NOMO-1 (cell line): Measurements from ENCODE around the gene ADIPOR2.
A peak's percentile ranks its signal among the peaks of the same experiment; 100 is the strongest.

Experiments
- DNase-seq, 2 experiments: peaks; one replicate each; lab custom pipeline; 2025; ENCODE audit not compliant: unreplicated experiment in 2 of 2; lab: John Stamatoyannopoulos, UW

Gene ADIPOR2, protein sequence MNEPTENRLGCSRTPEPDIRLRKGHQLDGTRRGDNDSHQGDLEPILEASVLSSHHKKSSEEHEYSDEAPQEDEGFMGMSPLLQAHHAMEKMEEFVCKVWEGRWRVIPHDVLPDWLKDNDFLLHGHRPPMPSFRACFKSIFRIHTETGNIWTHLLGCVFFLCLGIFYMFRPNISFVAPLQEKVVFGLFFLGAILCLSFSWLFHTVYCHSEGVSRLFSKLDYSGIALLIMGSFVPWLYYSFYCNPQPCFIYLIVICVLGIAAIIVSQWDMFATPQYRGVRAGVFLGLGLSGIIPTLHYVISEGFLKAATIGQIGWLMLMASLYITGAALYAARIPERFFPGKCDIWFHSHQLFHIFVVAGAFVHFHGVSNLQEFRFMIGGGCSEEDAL

DNA sequence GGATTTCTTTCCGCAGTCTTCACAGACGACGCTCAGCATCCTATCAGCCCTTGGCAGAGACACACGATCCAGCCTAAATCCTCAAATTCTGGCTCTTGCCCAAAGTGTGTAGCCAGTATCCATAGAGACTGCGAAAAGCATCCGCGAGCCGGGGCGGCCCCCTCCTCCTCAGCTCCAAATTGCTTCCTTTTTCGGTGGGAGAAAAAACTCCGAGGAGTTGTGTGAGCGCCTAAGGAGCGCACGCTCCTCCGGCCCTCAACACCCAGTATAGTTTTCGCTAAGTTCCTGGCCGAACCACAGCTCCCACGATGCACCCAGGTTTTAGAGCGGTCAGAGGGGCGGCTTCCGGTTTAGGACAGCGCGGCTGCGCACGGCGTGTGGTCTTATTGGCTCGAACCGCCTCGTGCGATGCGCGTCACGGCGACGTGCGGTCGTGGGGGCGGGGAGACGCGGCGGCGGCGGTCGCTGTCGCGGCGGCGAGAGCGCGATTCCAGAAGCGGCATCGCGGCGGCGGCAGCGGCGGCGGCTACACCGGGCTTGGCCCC is at the start of gene ADIPOR2:
Gene ADIPOR2, plus strand, starts transcription at position 493 of the 545 bp plus-strand sequence. CDS start 63,274 bp downstream, outside the sequence.
- peak; percentile 95 to 97 for DNase-seq

DNA sequence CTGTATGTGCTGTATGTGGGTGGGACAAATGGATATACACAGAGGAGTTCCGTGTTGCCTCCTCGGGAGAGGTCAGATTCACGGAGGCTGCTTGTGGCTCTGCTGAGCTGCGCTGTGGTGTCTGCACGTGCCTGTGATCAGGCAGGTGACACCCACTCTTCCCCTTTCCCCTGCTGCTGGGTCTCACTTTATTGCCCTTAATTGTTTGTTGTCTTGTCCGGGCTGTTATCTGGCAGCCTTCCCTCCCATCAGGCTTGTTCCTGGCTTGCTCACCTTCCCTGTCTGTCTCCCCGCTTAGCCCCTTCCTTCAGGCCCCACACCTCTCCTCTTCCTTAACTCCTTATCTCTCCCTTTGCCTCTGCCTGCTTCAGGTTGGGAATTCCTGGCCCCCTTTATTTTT is 48.4 kb upstream of the ADIPOR2 start:
- DNase-seq, result no peak

DNA sequence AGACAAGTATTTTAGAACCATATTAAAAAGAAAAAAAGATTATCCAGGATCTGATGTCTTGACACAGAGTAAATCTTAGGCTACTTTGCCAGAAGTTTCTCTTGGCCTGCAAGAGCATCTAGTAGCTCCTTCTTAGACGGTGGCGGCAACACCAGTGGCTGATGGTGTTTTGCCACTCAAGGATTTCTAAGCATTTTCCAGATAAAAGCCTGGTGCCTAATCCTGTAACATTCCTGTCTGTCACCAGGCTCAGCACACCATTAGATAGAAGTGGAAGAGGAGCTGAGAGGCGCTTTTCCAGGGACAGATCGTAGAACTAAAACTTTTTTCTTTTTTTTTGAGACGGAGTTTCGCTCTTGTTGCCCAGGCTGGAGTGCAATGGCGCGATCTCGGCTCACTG is 47.8 kb upstream of the ADIPOR2 start:
- no peak for DNase-seq

DNA sequence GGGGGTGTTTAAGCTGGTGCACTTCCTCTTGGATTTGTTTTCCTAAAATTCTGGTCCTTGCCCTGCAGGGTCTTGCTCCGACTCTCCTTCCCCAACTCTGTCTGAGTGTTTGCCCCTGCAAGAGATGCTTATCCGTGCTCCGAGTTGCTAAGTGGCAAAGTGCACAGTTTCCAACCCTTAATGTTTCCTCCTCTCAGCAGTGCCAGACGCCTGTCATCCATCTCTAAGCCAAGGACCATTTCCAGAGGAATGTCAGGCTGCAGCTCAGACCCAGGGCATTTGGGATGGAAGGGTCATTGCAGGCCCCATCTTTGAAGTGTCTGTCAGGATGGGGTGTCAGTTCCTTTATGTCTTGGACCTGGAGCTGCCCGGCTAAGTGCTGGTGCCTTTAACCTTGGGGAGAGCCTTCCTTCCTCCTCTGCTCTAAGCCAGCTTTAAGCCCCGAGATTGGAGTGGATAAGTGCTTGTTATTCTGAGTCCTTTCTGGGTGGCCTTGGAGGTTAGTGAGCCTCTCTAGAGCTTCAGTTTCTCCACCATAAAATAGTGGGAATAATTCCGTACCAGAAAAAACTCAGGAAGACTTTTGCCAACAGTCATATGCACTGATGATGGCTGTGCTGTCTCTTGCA is 46.9 kb upstream of the ADIPOR2 start:
- DNase-seq, result no peak

DNA sequence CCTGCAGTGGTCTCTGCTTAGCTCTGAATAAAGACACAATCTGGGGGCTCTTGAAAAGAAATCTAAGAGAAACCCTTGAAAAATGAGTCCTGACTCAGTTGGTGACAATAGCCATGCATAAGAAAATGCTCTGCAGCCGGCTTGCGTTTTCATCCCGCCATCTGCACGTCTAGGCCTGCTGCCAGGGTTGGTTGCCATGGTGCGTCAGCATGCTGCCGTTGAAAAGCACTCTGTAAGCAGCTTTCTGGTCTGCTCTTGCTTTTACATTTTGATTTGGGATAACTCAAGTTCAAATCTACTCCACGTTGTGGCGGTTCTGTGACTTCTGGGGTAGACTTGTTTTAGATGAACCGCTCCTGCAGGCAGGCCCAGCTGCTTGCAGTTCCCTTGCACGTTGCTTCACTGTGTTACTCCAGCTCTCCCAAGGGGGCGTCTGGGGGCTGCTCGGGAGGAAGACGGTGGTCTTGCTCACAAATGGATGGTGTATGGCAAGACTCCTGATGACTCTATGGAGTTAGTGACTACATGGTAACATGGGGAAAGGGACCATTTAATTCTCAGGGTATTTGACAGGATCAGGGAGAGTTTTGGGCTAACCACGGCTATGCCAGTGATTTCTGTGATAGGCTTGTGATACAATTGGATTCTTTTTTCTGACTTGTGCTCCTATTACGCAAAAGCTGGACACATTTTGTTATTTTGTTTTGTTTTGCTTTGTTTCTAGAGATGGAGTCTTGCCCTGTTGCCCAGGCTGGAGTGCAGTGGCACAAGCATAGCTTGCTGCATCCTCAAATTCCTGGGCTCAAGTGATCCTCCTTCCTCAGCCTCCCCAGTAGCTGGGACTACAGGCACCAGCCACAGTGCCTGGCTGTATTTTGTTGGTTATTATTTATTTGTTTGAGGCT is 46.1 kb upstream of the ADIPOR2 start:
- DNase-seq, result no peak

DNA sequence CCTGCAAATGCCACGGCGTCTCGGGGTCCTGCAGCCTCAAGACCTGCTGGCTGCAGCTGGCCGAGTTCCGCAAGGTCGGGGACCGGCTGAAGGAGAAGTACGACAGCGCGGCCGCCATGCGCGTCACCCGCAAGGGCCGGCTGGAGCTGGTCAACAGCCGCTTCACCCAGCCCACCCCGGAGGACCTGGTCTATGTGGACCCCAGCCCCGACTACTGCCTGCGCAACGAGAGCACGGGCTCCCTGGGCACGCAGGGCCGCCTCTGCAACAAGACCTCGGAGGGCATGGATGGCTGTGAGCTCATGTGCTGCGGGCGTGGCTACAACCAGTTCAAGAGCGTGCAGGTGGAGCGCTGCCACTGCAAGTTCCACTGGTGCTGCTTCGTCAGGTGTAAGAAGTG is 45.1 kb upstream of the ADIPOR2 start:
- DNase-seq, result no peak

DNA sequence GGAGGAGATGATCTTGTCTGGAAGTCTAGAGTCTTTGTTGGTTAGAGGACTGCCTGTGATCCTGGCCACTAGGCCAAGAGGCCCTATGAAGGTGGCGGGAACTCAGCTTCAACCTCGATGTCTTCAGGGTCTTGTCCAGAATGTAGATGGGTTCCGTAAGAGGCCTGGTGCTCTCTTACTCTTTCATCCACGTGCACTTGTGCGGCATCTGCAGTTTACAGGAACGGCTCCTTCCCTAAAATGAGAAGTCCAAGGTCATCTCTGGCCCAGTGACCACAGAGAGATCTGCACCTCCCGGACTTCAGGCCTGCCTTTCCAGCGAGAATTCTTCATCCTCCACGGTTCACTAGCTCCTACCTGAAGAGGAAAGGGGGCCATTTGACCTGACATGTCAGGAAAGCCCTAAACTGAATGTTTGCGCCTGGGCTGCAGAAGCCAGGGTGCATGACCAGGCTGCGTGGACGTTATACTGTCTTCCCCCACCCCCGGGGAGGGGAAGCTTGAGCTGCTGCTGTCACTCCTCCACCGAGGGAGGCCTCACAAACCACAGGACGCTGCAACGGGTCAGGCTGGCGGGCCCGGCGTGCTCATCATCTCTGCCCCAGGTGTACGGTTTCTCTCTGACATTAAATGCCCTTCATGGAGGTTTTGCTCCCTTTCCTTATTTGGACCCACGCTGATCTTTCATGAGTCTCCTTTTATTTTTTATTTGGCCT is 44.1 kb upstream of the ADIPOR2 start:
- peak; percentile 11 to 26 for DNase-seq

DNA sequence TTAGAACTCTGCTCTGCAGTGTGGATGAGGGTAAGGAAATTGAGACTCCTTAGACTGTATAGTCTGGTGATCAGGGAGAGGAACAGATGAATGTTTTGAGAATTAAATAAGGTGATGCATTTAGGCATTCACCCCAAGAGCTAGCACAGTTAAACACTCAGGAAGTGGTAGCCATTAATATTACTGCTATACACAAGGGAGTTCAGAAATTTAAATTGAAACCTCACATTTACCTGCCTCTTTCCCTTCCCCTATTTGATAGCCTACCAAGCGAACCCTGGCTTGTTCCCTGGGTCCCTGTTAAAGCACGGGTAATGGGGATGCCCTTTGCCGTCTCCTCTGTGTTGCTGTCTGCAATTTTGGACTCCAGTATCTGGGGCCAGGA is 43.6 kb upstream of the ADIPOR2 start:
- no peak for DNase-seq

DNA sequence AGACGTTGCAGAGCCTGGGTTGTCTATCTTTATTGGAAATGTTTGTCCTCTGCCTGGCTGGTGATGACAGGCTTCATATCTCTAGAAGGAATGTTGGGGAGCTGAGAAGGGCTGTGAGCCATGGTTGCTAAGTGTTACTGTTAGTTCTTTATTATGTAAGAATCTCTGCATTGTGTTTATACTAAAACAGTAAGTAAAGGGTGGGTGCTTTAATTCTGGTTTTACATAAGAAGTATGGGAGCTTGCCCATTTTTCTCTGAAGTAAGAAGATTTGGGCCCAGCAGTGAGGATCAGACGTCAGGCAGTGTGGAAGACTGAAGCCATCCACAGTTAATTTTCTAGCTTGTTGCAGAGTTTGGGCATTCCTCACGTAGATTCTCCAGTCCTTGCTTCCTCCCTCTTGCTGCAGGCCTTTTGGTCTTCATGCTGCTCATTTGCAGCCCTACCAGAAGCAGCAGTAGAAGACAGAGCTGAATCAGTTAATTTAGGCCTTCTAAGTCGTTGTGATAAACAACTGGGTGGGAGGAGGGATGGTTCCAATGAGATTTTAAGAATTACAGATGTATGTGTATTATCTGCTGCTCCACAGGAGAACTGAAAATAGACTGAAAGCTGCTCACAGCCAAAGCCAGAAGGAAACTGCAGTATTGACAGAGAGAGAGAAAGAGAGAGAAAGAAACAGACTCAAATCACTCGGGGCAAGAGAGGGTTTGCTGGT is 40.5 kb upstream of the ADIPOR2 start:
- no peak for DNase-seq

DNA sequence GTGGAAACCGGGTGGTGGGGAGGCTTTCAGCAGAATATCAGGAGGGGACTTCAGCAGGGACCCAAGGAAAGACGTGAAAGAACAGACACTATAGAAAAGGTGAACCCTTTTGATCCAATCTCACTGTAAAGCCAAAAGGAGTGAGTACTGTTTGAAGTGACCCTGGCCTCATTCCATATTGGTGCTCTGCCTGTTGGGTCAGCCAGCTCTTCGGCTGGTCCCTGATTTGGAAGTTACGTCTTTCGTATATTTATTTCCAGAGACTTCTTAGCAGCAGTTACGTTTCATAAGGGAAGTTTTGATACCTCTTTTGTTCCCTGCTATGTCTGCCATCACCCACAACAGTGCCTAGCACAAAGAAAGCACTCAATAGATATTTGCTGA is 39.9 kb upstream of the ADIPOR2 start:
- no peak for DNase-seq

DNA sequence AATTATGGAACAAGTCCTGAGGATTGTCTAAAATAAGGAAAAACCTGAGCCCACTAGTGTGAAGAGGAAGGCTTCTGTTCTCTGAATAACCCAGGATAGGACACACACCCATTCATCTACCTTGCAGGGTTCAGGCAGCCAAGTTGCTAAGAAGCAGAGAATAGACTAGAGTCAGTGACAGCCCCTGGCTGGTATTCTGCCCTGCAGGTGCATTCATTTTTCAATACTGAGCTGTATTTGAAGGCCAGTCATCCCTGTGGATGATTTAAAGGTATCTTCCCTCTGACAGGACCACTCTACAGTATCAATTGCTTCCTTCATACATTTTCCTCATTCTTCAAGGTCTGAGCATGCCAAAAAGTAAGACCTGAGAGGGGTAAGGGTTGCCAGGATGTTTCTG is 38.9 kb upstream of the ADIPOR2 start:
- no peak for DNase-seq

DNA sequence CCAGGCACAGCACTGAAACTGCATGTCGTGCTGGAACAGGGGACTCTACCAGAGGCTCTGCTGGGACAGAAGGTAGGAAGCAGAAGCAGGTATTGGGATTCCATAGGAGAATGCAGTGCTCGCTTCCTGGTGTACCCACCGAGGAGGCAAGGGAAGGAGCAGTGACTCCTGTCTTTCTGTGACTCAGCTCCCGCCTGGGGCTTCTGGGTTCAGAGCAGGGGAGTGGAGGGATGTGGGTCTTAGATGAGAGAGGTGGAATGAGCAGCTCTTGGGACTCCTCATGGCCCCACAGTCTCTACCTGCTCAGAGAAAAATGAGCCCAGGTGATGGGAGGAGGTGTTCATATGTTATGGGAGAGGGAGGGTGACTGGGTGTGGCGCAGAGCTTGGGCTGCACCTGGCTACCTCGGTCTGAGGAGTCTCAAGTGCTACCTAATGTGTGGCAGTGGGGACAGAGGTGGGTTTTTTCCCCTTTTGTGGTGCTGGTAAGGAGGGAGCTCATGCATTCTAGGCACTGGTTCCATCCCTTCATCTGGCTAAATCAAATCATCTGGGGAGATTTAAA is 35.6 kb upstream of the ADIPOR2 start:
- no peak for DNase-seq

DNA sequence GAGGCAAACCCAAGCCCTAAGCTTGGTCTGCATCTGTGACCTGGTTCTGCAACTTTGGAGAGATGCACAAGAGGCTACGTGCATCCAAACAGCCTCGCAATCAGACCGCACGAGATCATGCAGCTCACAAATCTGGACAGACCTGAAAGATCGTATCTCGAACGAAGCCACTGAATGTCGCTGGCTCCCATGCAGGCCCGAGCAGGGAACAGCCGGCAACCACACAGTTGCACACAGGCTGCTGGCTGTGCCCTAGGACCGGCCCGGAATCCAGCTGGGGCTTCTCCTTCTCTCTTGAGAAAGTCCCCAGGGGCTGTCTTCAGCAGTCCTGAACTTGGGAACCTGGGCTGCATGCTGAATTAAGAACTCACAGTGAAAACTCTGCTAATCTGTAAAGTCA is 34.0 kb upstream of the ADIPOR2 start:
- DNase-seq, result no peak

DNA sequence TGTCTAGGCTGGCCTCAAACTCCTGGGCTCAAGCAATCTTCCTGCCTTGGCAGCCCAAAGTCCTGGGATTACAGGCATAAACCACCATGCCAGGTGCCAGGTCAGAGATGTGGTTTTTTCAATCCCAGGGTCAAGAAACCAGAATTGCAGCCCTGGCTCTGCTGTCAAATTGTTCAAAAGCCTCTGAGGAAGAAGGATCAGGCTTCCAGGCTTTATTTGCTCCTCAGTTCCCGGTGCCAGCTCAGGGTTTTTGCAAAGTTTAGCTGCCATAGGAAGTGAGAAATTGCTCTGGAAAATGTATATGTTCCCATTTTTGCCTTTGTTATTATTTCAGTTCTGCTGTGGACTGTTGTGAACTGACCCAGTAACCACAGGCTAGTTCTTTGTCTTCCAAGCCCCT is 33.2 kb upstream of the ADIPOR2 start:
- no peak for DNase-seq

DNA sequence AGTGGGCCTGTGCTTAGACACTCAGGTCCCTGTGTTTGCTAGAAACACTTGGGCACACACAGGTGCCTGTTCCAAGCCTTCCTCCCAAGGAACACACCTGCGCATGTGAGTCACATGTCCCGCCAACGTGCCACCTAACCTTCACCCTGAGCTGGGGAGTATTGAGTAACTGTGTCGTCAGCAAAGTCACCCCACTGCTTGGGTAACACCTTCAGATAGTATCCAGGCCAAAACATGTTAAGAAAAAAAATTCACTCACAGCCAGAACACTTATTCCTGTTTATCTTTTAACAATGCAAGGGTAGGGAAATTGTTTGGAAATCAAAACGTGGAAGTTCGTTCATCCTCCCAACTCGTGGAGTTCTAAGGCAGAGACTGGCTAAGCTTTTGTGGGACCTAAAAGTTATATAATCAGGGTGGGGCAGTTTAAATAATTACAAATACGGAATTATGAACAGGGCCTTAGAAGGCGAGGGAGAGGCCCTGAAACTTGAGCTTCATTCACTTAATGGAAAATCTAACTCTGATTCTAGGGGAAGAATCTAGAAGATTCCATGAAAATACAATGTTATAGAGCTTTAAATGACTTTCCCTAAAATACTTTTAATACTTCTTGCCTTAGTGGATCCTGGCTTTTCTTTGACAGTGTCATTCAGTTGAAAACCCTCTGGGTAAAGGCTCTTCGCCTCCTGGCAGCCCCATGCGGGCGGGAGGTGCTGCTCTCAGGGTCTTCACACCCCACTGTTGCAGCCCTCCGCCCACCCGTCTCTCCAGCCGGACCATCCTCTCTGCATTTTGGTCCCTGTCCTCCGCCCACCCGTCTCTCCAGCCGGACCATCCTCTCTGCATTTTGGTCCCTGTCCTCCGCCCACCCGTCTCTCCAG is 30.3 kb upstream of the ADIPOR2 start:
- peak in 1 of 2 experiments; percentile 26 for DNase-seq

DNA sequence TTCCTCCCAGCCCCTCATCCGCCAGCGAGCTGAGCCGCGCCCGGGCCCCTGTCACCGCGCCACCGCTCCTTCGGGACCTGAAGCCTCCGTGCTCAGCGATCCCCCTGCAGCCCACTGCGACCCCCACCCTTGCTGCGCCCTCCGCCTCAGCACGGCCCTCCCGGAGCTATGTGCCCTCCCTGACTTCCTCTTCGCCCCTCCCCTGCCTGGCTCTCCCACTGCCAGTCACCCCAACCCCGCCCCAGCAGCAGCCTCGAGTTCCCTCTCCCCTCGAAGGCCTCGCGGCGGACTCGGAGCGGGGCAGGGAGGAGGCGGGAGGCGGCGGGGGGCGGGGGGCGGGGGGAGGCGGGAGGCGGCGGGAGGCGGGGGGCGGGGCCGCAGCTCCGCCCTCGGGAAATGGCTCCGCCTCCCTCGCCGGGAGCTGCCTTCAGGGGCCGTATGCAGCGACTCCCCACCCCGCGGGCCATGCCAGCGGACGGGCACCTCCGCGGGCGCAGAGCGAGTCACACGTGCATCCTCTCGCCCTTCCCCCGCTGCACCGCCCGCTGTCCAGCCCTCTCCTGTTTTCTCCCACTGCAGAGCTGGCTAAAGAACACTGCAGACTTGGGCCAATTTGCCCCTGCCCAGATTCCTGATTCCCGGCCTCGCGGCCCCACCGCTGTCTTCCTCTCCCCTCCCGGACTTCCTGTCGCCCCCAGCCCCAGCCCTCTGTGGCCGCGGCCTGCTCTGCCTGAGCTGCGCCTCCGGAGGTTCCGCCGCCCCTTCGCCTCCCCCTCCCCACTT is 29.1 kb upstream of the ADIPOR2 start:
- peak; percentile 96 to 99 for DNase-seq

DNA sequence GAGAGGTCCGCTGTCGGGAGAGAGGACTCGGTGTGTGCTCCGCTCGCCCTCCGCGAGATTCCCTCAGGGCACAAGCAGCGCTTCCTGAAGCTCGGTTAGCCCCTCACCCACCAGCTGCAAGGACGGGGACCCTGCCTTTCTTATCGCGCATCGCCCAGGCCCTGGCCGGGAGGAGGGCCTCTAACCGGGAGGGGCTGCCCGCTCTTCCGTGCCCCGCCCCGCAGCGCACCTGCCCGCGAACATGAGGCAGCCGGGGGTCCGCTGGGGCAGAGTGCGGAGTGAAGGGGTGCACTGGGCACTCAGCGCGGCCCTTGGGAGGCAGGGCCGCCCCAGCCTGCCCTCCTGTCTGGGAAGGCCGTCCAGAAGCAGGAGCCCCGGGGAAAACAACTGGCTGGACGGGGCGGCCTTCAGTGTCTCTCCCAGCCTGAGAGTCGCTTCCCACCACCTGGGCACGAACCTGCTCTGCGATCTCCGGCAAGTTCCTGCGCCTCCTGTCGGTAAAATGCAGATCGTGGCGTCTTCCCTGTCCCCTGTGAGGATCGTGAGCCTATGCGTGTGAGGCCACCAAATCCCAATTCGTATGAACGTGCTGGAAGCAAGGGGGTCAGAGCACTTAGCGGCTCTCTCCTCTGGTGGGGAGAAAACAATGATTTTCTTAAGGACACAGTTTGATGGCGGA is 28.0 kb upstream of the ADIPOR2 start:
- DNase-seq, result no peak
